HepG2 (cell line): ENCODE results near the gene CCDC73. TPM values are rescaled to one million over a fixed set of nuclear protein-coding genes. Genes with fewer than 3 reads are reported as not detected.

ENCODE experiments used
- ATAC-seq: fragments of 200-7000 bp; cut with Tn5 transposase; 3 replicates; pipeline ENCODE4 v1.9.1; 2020; ENCODE audit warnings: mild to moderate bottlenecking, moderate library complexity
- BruUV-seq: library from RNA; stranded (reverse); fragments of 400-500 nt; replicated peaks from 2 replicates; lab custom pipeline; 2021; lab: Mats Ljungman, UMichigan
- CTCF ChIA-PET: fragments of 300-600 bp; formaldehyde crosslinking; extraction: SDS; loops from one replicate; lab custom pipeline; 2021; ENCODE audit warnings: low total read pairs, inconsistent platforms, low intra/inter-chr PET ratio; lab: Yijun Ruan, JAX
- POLR2A ChIA-PET: fragments of 350-600 bp; sonication (Branson Sonifier 250); formaldehyde crosslinking; loops from one replicate; lab custom pipeline; 2020; ENCODE audit warnings: antibody characterized with exemption, inconsistent platforms; lab: Yijun Ruan, JAX
- DNase-seq: peaks from one replicate; pipeline ENCODE4 v3.0.0-alpha.2; 2015; ENCODE audit warnings: low spot score
- FAIRE-seq: peaks from 3 replicates; lab custom pipeline; 2011; peaks lifted over from hg19 to GRCh38; lab: Jason Lieb, UNC
- H2AFZ ChIP-seq: one replicate; pipeline ENCODE4 v1.6.1; 2011; ENCODE audit warnings: low read length, inconsistent platforms
- H3K27ac ChIP-seq: fragments of 300-600 bp; 3 replicates; pipeline ENCODE4 v1.8.0; 2011; ENCODE audit warnings: mixed run types, mild to moderate bottlenecking, mixed read lengths, low read length, inconsistent platforms; ENCODE audit not compliant: insufficient read depth; ENCODE audit errors: extremely low read length
- H3K27me3 ChIP-seq, 2 experiments: fragments of 200-600 bp in 1 of 2; 2 replicates in 1 of 2; 3 replicates in 1 of 2; pipeline versions ENCODE4 v1.6.0 to v1.8.0; 2011; ENCODE audit warnings: low read length in 2 of 2, mild to moderate bottlenecking in 2 of 2, moderate library complexity in 2 of 2, inconsistent platforms in 1 of 2; ENCODE audit not compliant: insufficient read depth in 2 of 2, control insufficient read depth in 1 of 2
- H3K36me3 ChIP-seq, 2 experiments: fragments of 200-600 bp in 1 of 2; replicated peaks in 1 of 2; 2 replicates in 1 of 2; 3 replicates in 1 of 2; pipeline versions ENCODE4 v1.5.1 to v1.8.0; 2011; ENCODE audit warnings: low read length in 2 of 2, inconsistent platforms in 1 of 2; ENCODE audit not compliant: insufficient read depth in 2 of 2, control insufficient read depth in 1 of 2
- H3K4me1 ChIP-seq: 2 replicates; pipeline ENCODE4 v1.5.1; 2012; ENCODE audit warnings: low read length, inconsistent platforms; ENCODE audit not compliant: insufficient read depth
- H3K4me2 ChIP-seq: 2 replicates; pipeline ENCODE4 v1.6.0; 2011; ENCODE audit warnings: low read depth, low read length, inconsistent platforms
- H3K4me3 ChIP-seq, 3 experiments: fragments of 200-600 bp in 1 of 3; sonication (generic), shearing (Covaris generic) in 1 of 3; replicated peaks in 1 of 3; 2 replicates each; pipeline ENCODE4 v1.5.1; 2011 to 2016; ENCODE audit warnings: low read length in 3 of 3, inconsistent platforms in 2 of 3, low read depth in 2 of 3, mild to moderate bottlenecking in 2 of 3, control low read depth in 1 of 3, mixed read lengths in 1 of 3; ENCODE audit not compliant: insufficient read depth in 1 of 3
- H3K79me2 ChIP-seq: one replicate; pipeline ENCODE4 v1.6.1; 2011; ENCODE audit warnings: low read length, inconsistent platforms; ENCODE audit not compliant: insufficient read depth
- H3K9ac ChIP-seq: 2 replicates; pipeline ENCODE4 v1.6.0; 2011; ENCODE audit warnings: mild to moderate bottlenecking, low read depth, low read length, inconsistent platforms; ENCODE audit not compliant: insufficient read depth
- H3K9me3 ChIP-seq: 2 replicates; pipeline ENCODE4 v1.5.1; 2012; ENCODE audit warnings: mild to moderate bottlenecking, low read length
- H4K20me1 ChIP-seq: 2 replicates; pipeline ENCODE4 v1.6.0; 2011; ENCODE audit warnings: inconsistent platforms, mild to moderate bottlenecking, low read length, moderate library complexity; ENCODE audit not compliant: insufficient read depth
- HDAC6 ChIP-seq: fragments of 200-600 bp; sonication (generic); IDR thresholded peaks from 2 replicates; pipeline ENCODE4 v1.7.0; 2017; ENCODE audit warnings: mild to moderate bottlenecking, antibody characterized with exemption, low read length, low read depth
- HOXD1 ChIP-seq: sonication (generic); formaldehyde crosslinking; IDR thresholded peaks from 2 replicates; pipeline ENCODE4 v1.5.0; 2020; ENCODE audit warnings: missing genetic modification reagents
- MXD4 ChIP-seq: IDR thresholded peaks from 2 replicates; pipeline ENCODE4 v1.6.1; 2016; ENCODE audit warnings: mild to moderate bottlenecking, missing biosample characterization, missing genetic modification reagents
- NFYC ChIP-seq: IDR thresholded peaks from 2 replicates; pipeline ENCODE4 v1.6.1; 2016; ENCODE audit warnings: missing genetic modification reagents, missing compliant biosample characterization
- SCMH1 ChIP-seq: sonication (generic); formaldehyde crosslinking; IDR thresholded peaks from 2 replicates; pipeline ENCODE4 v1.9.0; 2021; ENCODE audit warnings: missing genetic modification reagents, mild to moderate bottlenecking, borderline replicate concordance
- ZNF138 ChIP-seq: sonication (generic); formaldehyde crosslinking; IDR thresholded peaks from 2 replicates; pipeline ENCODE4 v1.5.0; 2020; ENCODE audit warnings: mild to moderate bottlenecking, low read depth, missing genetic modification reagents
- ZNF652 ChIP-seq: IDR thresholded peaks from 2 replicates; pipeline ENCODE4 v1.6.1; 2016; ENCODE audit warnings: low read depth, borderline replicate concordance
- ZNF891 ChIP-seq: sonication (generic); formaldehyde crosslinking; IDR thresholded peaks from 2 replicates; pipeline ENCODE4 v1.5.0; 2020; ENCODE audit warnings: mild to moderate bottlenecking, missing genetic modification reagents
- WGBS: methylation state at CpG from one replicate; pipeline ENCODE4 v1.1.6; 2017; ENCODE audit warnings: low lambda C conversion rate; 5-methylcytosine and 5-hydroxymethylcytosine counted together
- in situ Hi-C: cut with HindIII; loops from 2 replicates; pipeline ENCODE4 v1.10.0; 2017; ENCODE audit warnings: low pct_unique_long_range_greater_than_20kb; ENCODE audit not compliant: extremely low pct_ligation_motif_present
- intact Hi-C: fragments of 100-400 bp; cut with micrococcal nuclease; formaldehyde crosslinking; loops from one replicate; pipeline ENCODE4 v1.10.0; 2022; ENCODE audit not compliant: unreplicated experiment
- polyA plus RNA-seq, 8 experiments: library from polyadenylated mRNA; depleted of rRNA in 3 of 8; stranded (reverse) in 7 of 8; unstranded in 1 of 8; fragments of >200 nt; fragmentation: Illumina TruSeq in 4 of 8; extraction: Trizol in 4 of 8; gene quantifications; 2 replicates each; pipeline versions ENCODE4 v1.2.1 to v1.2.3, GENCODE V29; 2011 to 2016; ENCODE audit warnings: low read depth in 4 of 8, missing spikeins in 1 of 8, mixed read lengths in 1 of 8; ENCODE audit not compliant: insufficient read depth in 1 of 8
- total RNA-seq, 5 experiments: library from RNA; depleted of rRNA; stranded (reverse); fragments of >200 nt; fragmentation: Illumina TruSeq; extraction: Trizol; gene quantifications; 2 replicates each; pipeline ENCODE4 v1.2.3, GENCODE V29; 2016; ENCODE audit warnings: low read depth in 1 of 5
- TF ChIP-seq, protein P1 (sequence below): sonication (generic); formaldehyde crosslinking; IDR thresholded peaks from 2 replicates; pipeline ENCODE4 v1.5.1; 2020; ENCODE audit warnings: missing genetic modification reagents, mild to moderate bottlenecking, borderline replicate concordance

The CCDC73 gene
- total and polyA plus RNA-seq, 2 of the 13 experiments (the other 11 are each of a cell fraction or from before 2014, with no cell fraction given): 0.01 to 0.11 TPM

DNA sequence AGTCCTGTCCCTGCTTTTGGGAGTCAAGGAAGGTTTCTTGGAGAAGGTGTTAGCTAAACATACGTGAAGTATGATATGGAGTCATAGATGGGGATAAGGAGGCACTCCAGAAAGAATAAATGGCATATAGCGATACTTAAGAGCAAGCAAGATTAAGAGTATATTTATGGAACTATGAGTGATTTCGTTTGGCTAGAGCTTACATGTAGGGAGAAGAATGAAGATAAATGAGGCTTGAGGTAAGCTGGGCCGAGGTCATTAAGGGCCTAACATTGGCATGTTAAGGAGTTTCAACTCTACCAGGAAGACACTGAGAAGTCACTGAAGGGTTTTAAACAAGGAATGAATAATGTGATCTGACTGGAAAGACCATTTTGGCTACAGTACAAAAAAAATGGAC, 177.6 kb downstream of the CCDC73 start:
- H2AFZ ChIP-seq: no peak overlapping the region
- no peak for ATAC-seq
- DNase-seq: no peak
- TF ChIP-seq, protein P1, sequence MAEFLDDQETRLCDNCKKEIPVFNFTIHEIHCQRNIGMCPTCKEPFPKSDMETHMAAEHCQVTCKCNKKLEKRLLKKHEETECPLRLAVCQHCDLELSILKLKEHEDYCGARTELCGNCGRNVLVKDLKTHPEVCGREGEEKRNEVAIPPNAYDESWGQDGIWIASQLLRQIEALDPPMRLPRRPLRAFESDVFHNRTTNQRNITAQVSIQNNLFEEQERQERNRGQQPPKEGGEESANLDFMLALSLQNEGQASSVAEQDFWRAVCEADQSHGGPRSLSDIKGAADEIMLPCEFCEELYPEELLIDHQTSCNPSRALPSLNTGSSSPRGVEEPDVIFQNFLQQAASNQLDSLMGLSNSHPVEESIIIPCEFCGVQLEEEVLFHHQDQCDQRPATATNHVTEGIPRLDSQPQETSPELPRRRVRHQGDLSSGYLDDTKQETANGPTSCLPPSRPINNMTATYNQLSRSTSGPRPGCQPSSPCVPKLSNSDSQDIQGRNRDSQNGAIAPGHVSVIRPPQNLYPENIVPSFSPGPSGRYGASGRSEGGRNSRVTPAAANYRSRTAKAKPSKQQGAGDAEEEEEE: no peak
- TF ChIP-seq MXD4 (no peak), ZNF891 (CRISPR knock-in tag) (no peak), HDAC6 (no peak), SCMH1 (CRISPR knock-in tag) (no peak), HOXD1 (CRISPR knock-in tag) (no peak), NFYC (CRISPR knock-in tag) (no peak), ZNF652 (CRISPR knock-in tag) (no peak), ZNF138 (CRISPR knock-in tag) (no peak)
- TF ChIP-seq, all 625 proteins: peak for 0
- no peaks in the 10 kb centered on the region for H3K27me3 ChIP-seq
- H3K4me3 ChIP-seq: no peak overlapping the region
- no peaks in the 10 kb centered on the region for H3K79me2 ChIP-seq
- WGBS: 31% methylated on average over 4 of the region's 4 CpGs
- no TSS peak for BruUV-seq
- no peak overlapping the region for H3K27ac ChIP-seq
- intact Hi-C loops: no loop called here
- FAIRE-seq: no peak
- no peaks in the 10 kb centered on the region for H3K36me3 ChIP-seq
- H3K4me2 ChIP-seq: no peak overlapping the region
- in situ Hi-C loops: no loop called here
- H3K4me1 ChIP-seq: peaks cover 14% of the 10 kb centered on the region
- H3K9ac ChIP-seq: no peak overlapping the region
- ChIA-PET POLR2A (no interaction called here), CTCF (no interaction called here)
- no peaks in the 10 kb centered on the region for H4K20me1 ChIP-seq
- H3K9me3 ChIP-seq: no peaks in the 10 kb centered on the region
